KMS-11 (cell line): Measurements from ENCODE around the gene PDK1.

Experiments
- H2AFZ ChIP-seq: fragments of 200-600 bp; sonication (generic); 2 replicates; pipeline ENCODE4 v1.6.1; 2016; ENCODE audit warnings: antibody characterized with exemption, mixed run types, low read depth
- H3K27ac ChIP-seq: fragments of 200-600 bp; sonication (generic); 2 replicates; pipeline ENCODE4 v1.6.1; 2016; ENCODE audit warnings: mild to moderate bottlenecking, mixed run types
- H3K27me3 ChIP-seq: fragments of 200-600 bp; sonication (generic); 2 replicates; pipeline ENCODE4 v1.6.1; 2017; ENCODE audit warnings: mild to moderate bottlenecking, low read depth, mixed run types, moderate library complexity; ENCODE audit not compliant: insufficient read depth
- H3K36me3 ChIP-seq: fragments of 200-600 bp; sonication (generic); 2 replicates; pipeline ENCODE4 v1.6.1; 2017; ENCODE audit warnings: mild to moderate bottlenecking, mixed run types; ENCODE audit not compliant: insufficient read depth
- H3K4me1 ChIP-seq: fragments of 200-600 bp; sonication (generic); 2 replicates; pipeline ENCODE4 v1.6.1; 2016; ENCODE audit warnings: mild to moderate bottlenecking, low read depth, mixed run types; ENCODE audit not compliant: poor library complexity, severe bottlenecking
- H3K4me2 ChIP-seq: fragments of 200-600 bp; sonication (generic); 2 replicates; pipeline ENCODE4 v1.7.0; 2016; ENCODE audit warnings: mild to moderate bottlenecking, mixed run types
- H3K4me3 ChIP-seq: fragments of 200-600 bp; sonication (generic); IDR thresholded peaks from 2 replicates; pipeline ENCODE4 v1.6.1; 2017; ENCODE audit warnings: low read depth, low read length, mixed read lengths; ENCODE audit not compliant: insufficient read depth
- H3K79me2 ChIP-seq: fragments of 200-600 bp; sonication (generic); 2 replicates; pipeline ENCODE4 v1.6.1; 2016; ENCODE audit warnings: low read depth, mixed run types; ENCODE audit not compliant: insufficient read depth
- H3K9ac ChIP-seq: fragments of 200-600 bp; sonication (generic); 2 replicates; pipeline ENCODE4 v1.6.1; 2016; ENCODE audit warnings: mild to moderate bottlenecking, mixed run types
- H4K20me1 ChIP-seq: fragments of 200-600 bp; sonication (generic); 2 replicates; pipeline ENCODE4 v1.6.1; 2016; ENCODE audit warnings: mild to moderate bottlenecking, mixed run types; ENCODE audit not compliant: insufficient read depth
- CTCF ChIP-seq: fragments of 200-600 bp; sonication (generic); conservative IDR thresholded peaks from 2 replicates; pipeline ENCODE4 v1.6.1; 2017; ENCODE audit warnings: low read depth, mild to moderate bottlenecking, antibody characterized with exemption, low read length, moderate library complexity, mixed read lengths

PDK1 gene

GRCh38 chr2:172630181-172630580 is 74.3 kb downstream of the PDK1 start:
- no peaks in the 10 kb centered on the region for H4K20me1 ChIP-seq
- H3K27ac ChIP-seq = no peak overlapping the region
- H3K4me1 ChIP-seq = no peaks in the 10 kb centered on the region
- H2AFZ ChIP-seq = no peak overlapping the region
- no peak overlapping the region for H3K4me3 ChIP-seq
- H3K4me2 ChIP-seq = no peak overlapping the region
- no peak overlapping the region for H3K9ac ChIP-seq
- no peaks in the 10 kb centered on the region for H3K36me3 ChIP-seq
- no peak for TF ChIP-seq CTCF
- H3K79me2 ChIP-seq = no peaks in the 10 kb centered on the region
- no peaks in the 10 kb centered on the region for H3K27me3 ChIP-seq

GRCh38 chr2:172634477-172634876 is 78.6 kb downstream of the PDK1 start:
- Histone ChIP-seq H4K20me1 (no peaks in the 10 kb centered on the region), H3K79me2 (no peaks in the 10 kb centered on the region), H3K4me2 (no peak overlapping the region), H3K4me3 (no peak overlapping the region), H3K27ac (no peak overlapping the region), H2AFZ (no peak overlapping the region), H3K4me1 (no peaks in the 10 kb centered on the region), H3K36me3 (no peaks in the 10 kb centered on the region), H3K9ac (no peak overlapping the region), H3K27me3 (no peaks in the 10 kb centered on the region)
- no peak for TF ChIP-seq CTCF

- no peak overlapping the region for H3K4me2 ChIP-seq
- no peaks in the 10 kb centered on the region for H3K36me3 ChIP-seq
- H4K20me1 ChIP-seq = no peaks in the 10 kb centered on the region
- H3K9ac ChIP-seq = no peak overlapping the region
- TF ChIP-seq CTCF = no peak
- no peaks in the 10 kb centered on the region for H3K79me2 ChIP-seq
- H3K27me3 ChIP-seq = no peaks in the 10 kb centered on the region
- no peak overlapping the region for H3K27ac ChIP-seq
- H3K4me1 ChIP-seq = peaks cover 7% of the 10 kb centered on the region
- H2AFZ ChIP-seq = no peak overlapping the region
- no peak overlapping the region for H3K4me3 ChIP-seq
Measured at GRCh38 chr2:172635548-172635947, 79.7 kb downstream of the PDK1 start.

GRCh38 chr2:172639256-172639655 is 83.4 kb downstream of the PDK1 start:
- H3K27me3 ChIP-seq = no peaks in the 10 kb centered on the region
- H3K27ac ChIP-seq = no peak overlapping the region
- peaks cover 8% of the 10 kb centered on the region for H3K4me1 ChIP-seq
- H3K4me2 ChIP-seq = no peak overlapping the region
- no peak overlapping the region for H2AFZ ChIP-seq
- no peaks in the 10 kb centered on the region for H4K20me1 ChIP-seq
- H3K9ac ChIP-seq = no peak overlapping the region
- H3K36me3 ChIP-seq = no peaks in the 10 kb centered on the region
- H3K79me2 ChIP-seq = no peaks in the 10 kb centered on the region
- no peak overlapping the region for H3K4me3 ChIP-seq
- TF ChIP-seq CTCF = no peak
